ENCODE results near the gene CABP7. TPM values are rescaled to one million over a fixed set of nuclear protein-coding genes. Genes with fewer than 3 reads are reported as not detected.

The CABP7 gene
- total and polyA plus RNA-seq, 9 donors = 0.04 to 0.23 (median 0.07) TPM; not detected in 6

- intact Hi-C loops (cut with DNase I) = no loop called here
- WGBS, 3 donors = 74 to 88% (median 81%) methylated on average over 7 of the region's 7 CpGs
- Histone ChIP-seq H3K27me3 (no peaks in the 10 kb centered on the region), H3K27ac (no peak overlapping the region), H3K36me3 (no peaks in the 10 kb centered on the region), H3K9me3 (no peaks in the 10 kb centered on the region), H3K4me3 (no peak overlapping the region), H3K4me1 (ENCODE audit: insufficient read depth) (no peaks in the 10 kb centered on the region)
- DNase-seq = no peak
- TF ChIP-seq EP300 (IDR thresholded peaks at IDR 0.05) (no peak), POLR2A (IDR thresholded peaks at IDR 0.05) (no peak)
- TF ChIP-seq, protein P1, sequence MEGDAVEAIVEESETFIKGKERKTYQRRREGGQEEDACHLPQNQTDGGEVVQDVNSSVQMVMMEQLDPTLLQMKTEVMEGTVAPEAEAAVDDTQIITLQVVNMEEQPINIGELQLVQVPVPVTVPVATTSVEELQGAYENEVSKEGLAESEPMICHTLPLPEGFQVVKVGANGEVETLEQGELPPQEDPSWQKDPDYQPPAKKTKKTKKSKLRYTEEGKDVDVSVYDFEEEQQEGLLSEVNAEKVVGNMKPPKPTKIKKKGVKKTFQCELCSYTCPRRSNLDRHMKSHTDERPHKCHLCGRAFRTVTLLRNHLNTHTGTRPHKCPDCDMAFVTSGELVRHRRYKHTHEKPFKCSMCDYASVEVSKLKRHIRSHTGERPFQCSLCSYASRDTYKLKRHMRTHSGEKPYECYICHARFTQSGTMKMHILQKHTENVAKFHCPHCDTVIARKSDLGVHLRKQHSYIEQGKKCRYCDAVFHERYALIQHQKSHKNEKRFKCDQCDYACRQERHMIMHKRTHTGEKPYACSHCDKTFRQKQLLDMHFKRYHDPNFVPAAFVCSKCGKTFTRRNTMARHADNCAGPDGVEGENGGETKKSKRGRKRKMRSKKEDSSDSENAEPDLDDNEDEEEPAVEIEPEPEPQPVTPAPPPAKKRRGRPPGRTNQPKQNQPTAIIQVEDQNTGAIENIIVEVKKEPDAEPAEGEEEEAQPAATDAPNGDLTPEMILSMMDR (IDR thresholded peaks at IDR 0.05) = no peak
Observed at GRCh38 chr22:29722151-29722550, 2.3 kb downstream of the CABP7 start.

DNA sequence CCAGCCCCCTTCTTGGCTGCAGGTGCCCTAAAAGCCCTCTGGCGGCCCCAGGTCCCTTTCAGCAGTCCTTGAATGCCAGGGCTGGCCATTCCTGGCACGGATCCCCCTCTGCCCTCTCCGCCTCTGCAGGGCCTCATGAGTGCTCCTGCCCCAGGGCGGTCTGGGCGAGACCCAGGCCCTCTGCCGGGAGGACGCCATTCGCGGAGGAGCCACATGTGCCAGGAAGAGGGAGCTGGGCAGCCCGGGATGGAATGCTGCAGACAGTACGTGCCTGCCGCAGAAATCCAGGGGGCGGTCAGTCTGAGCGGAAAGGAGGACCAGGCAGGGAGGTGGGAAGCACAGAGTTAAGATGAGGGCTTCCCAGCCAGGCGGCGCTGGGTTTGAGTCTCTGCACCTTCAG, 2.8 kb downstream of the CABP7 start:
- DNase-seq = no peak
- Histone ChIP-seq H3K27me3 (no peaks in the 10 kb centered on the region), H3K4me3 (no peak overlapping the region), H3K9me3 (no peaks in the 10 kb centered on the region), H3K4me1 (ENCODE audit: insufficient read depth) (no peaks in the 10 kb centered on the region), H3K36me3 (no peaks in the 10 kb centered on the region), H3K27ac (no peak overlapping the region)
- intact Hi-C loops (cut with DNase I) = no loop called here
- no peak for TF ChIP-seq EP300 (IDR thresholded peaks at IDR 0.05)
- no peak for TF ChIP-seq POLR2A (IDR thresholded peaks at IDR 0.05)
- TF ChIP-seq, protein P1 (IDR thresholded peaks at IDR 0.05) = no peak
- WGBS, 3 donors = 66 to 76% (median 70%) methylated on average over 16 of the region's 16 CpGs

GRCh38 chr22:29723766-29724165, 4.0 kb downstream of the CABP7 start:
- 78 to 91% (median 89%) methylated on average over 10 of the region's 10 CpGs for WGBS, 3 donors
- Histone ChIP-seq H3K36me3 (no peaks in the 10 kb centered on the region), H3K9me3 (no peaks in the 10 kb centered on the region), H3K4me1 (ENCODE audit: insufficient read depth) (no peaks in the 10 kb centered on the region), H3K27ac (no peak overlapping the region), H3K27me3 (no peaks in the 10 kb centered on the region), H3K4me3 (no peak overlapping the region)
- no peak for DNase-seq
- intact Hi-C loops (cut with DNase I) = no loop called here
- TF ChIP-seq EP300 (IDR thresholded peaks at IDR 0.05) = no peak
- TF ChIP-seq POLR2A (IDR thresholded peaks at IDR 0.05) = no peak
- TF ChIP-seq, protein P1 (IDR thresholded peaks at IDR 0.05) = no peak

- Histone ChIP-seq H3K27ac (no peak overlapping the region), H3K9me3 (no peaks in the 10 kb centered on the region), H3K4me1 (ENCODE audit: insufficient read depth) (no peaks in the 10 kb centered on the region), H3K36me3 (no peaks in the 10 kb centered on the region), H3K4me3 (no peak overlapping the region), H3K27me3 (no peaks in the 10 kb centered on the region)
- intact Hi-C loops (cut with DNase I) = no loop called here
- 42 to 64% (median 45%) methylated on average over 8 of the region's 8 CpGs for WGBS, 3 donors
- TF ChIP-seq, protein P1 (IDR thresholded peaks at IDR 0.05) = no peak
- TF ChIP-seq EP300 (IDR thresholded peaks at IDR 0.05) (no peak), POLR2A (IDR thresholded peaks at IDR 0.05) (no peak)
- DNase-seq = no peak
Observed at GRCh38 chr22:29724843-29725242, 5.0 kb downstream of the CABP7 start.
